ENCODE measurements around the gene SNAP25. TPM values are rescaled to one million over a fixed set of nuclear protein-coding genes. Genes with fewer than 3 reads are reported as not detected.

The SNAP25 gene
- total RNA-seq: 100 TPM

DNA sequence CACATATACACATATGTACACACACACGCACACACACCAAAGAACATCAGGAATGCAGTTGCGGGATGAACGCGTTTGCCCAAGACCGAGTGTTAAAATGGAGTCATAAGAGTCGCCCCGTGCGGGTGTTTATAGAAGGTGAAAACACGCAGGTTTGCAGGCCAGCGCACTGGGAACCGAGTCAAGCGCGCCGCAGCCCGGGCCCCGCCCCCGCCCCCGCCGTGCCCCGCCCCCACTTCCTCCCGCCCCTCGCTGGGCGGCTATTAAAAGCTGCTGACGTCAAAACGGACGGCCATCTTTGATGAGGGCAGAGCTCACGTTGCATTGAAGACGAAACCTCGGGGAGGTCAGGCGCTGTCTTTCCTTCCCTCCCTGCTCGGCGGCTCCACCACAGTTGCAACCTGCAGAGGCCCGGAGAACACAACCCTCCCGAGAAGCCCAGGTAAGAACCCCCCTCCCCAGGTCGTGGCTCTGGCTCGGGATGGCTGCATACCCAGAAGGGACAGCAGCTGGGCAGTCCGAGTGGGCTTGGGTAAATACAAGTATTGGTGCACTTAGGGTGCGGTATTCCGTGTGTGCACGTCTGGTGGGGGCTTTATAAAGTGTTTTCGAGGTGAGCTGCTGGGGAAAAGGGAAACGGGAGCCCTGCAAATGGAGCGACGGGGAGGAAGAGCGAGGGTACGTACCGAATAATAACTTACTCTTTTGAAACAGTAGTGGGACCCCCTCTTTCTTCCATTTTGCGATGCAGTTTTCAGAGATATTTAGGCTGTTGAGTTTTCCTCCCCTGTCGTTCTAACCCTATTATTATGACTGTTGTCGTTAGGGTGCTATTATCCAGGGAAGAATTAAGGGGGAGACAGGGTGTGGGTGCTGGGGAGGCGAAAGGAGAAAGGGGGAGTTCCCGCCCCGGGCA, at the start of gene SNAP25:
Gene SNAP25 (plus strand): TSS at position 295 of the 916 bp plus-strand sequence. CDS start 56,662 bp downstream, outside the sequence.

Small RNA genes lying within 50 kb of the gene (small RNA-seq; reads per million reads assigned to genes)
- not detected for gene HIGD1AP15 (ENCODE audit: low replicate concordance)

Other genes starting within 250 kb of the SNAP25 start
- 2.8 TPM for gene ANKEF1, start 183.8 kb upstream of the SNAP25 start, total RNA-seq
- 24.1 TPM for gene MKKS, start 215.4 kb downstream of the SNAP25 start, total RNA-seq
- 7.8 TPM for gene SLX4IP, start 216.5 kb downstream of the SNAP25 start, total RNA-seq

Measured in parietal lobe (tissue), 2 donors.